Measurements from ENCODE around the gene KRTAP16-1. TPM values are rescaled to one million over a fixed set of nuclear protein-coding genes. Genes with fewer than 3 reads are reported as not detected.

Gene KRTAP16-1
- total and polyA plus RNA-seq, 2 of the 4 experiments (the other 2 are of a cell fraction): not detected

DNA sequence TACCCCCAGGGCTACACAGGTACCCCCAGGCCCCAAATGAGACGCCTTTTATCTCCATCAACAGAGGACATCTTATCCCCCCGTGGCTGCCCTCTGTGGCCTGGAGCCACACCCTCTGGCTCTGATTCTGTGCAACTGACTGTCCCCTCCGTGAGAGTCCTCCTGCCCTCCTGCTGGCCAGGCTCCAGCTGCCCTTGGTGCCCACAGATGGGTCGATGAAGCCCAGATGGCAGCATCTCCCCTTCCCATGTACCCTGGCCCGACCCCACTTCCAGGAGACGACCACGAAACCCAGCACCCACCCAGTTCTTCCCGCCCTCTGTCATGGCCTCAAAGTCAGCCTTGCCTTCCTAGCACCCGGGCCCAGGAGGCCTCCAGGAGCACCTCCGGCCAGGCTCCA lies 16.0 kb upstream of the KRTAP16-1 start:
- Histone ChIP-seq H2AK9ac (replicated peaks; ENCODE audit: low read depth, low read length, poor library complexity) (peak overlapping the region; percentile 55), H4K20me1 (ENCODE audit: insufficient read depth, low read length) (no peaks in the 10 kb centered on the region), H3K14ac (replicated peaks; ENCODE audit: low read depth, low read length) (no peak overlapping the region), H3K23ac (ENCODE audit: low read depth, low read length) (no peak overlapping the region), H4K91ac (ENCODE audit: insufficient read depth, low read depth, low read length) (peak overlapping the region; percentile 34; the same call in 1 of the 2 replicates), H3K56ac (ENCODE audit: extremely low read depth, insufficient read depth, low read length) (no peak overlapping the region), H2BK15ac (ENCODE audit: low read depth, low read length) (0 out of 3 replicates have a peak overlapping the region, but pooled peaks have one; percentile 44), H3K4me2 (ENCODE audit: low read depth, low read length) (no peak overlapping the region), H3K4me1 (ENCODE audit: control insufficient read depth, insufficient read depth, low read length) (peaks cover 2% of the 10 kb centered on the region), H3K27me3 (ENCODE audit: control insufficient read depth, insufficient read depth, low read length) (no peaks in the 10 kb centered on the region), H4K8ac (ENCODE audit: low read depth in 2 of 2, low read length in 2 of 2) (no peak overlapping the region), H2AK5ac (ENCODE audit: low read depth, low read length) (peak overlapping the region; percentile 31), H4K5ac (ENCODE audit: low read depth, low read length) (no peak overlapping the region), H3K4me3 (ENCODE audit: insufficient read depth, low read depth, low read length) (no peak overlapping the region), H3K9me1 (ENCODE audit: insufficient read depth, low read length) (peaks cover 3% of the 10 kb centered on the region; the same call in 1 of the 2 replicates), H3K18ac (ENCODE audit: low read depth, low read length) (no peak overlapping the region), H3K9ac (ENCODE audit: low read depth, low read length) (no peak overlapping the region), H2AFZ (replicated peaks; ENCODE audit: low read length, poor library complexity) (no peak overlapping the region), H3K36me3 (ENCODE audit: control insufficient read depth, insufficient read depth, low read length) (no peaks in the 10 kb centered on the region), H3K9me3 (ENCODE audit: control insufficient read depth, insufficient read depth, low read length) (peaks cover 4% of the 10 kb centered on the region; the same call in 1 of the 2 replicates), H3K79me1 (ENCODE audit: low read depth in 1 of 2, low read length in 2 of 2) (no peaks in the 10 kb centered on the region), H3K4ac (ENCODE audit: low read depth, low read length) (no peak overlapping the region; the same call in 1 of the 2 replicates), H3K27ac (ENCODE audit: insufficient read depth, low read length) (no peak overlapping the region), H2BK20ac (ENCODE audit: low read depth, low read length) (no peak overlapping the region), H2BK5ac (ENCODE audit: low read depth, low read length, poor library complexity, severe bottlenecking) (no peak overlapping the region), H2BK120ac (ENCODE audit: low read depth, low read length) (peak overlapping the region; percentile 11; the same call in 1 of the 2 replicates)
- in situ Hi-C loops (cut with MboI; ENCODE audit: low sequenced_read_pairs): no loop called here
- 70% methylated on average over 4 of the region's 10 CpGs; no CpG with 5 or more reads in 1 of the 2 experiments for WGBS, 2 experiments (ENCODE audit: extremely low coverage in 2 of 2, insufficient read length in 1 of 2)
- DNase-seq: no peak
- dilution Hi-C loops (cut with HindIII; ENCODE audit: low sequenced_read_pairs, unreplicated experiment): no loop called here
- POLR2A ChIA-PET (ENCODE audit: unreplicated experiment): no interaction called here
- no TSS peak for BruUV-seq (replicated peaks)
- ATAC-seq (ENCODE audit: low read depth): no peak
- CTCF ChIA-PET: no interaction called here
- TF ChIP-seq, protein P1, sequence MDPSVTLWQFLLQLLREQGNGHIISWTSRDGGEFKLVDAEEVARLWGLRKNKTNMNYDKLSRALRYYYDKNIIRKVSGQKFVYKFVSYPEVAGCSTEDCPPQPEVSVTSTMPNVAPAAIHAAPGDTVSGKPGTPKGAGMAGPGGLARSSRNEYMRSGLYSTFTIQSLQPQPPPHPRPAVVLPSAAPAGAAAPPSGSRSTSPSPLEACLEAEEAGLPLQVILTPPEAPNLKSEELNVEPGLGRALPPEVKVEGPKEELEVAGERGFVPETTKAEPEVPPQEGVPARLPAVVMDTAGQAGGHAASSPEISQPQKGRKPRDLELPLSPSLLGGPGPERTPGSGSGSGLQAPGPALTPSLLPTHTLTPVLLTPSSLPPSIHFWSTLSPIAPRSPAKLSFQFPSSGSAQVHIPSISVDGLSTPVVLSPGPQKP (IDR thresholded peaks at IDR 0.05; ENCODE audit: borderline replicate concordance, low read depth, low read length): no peak
- TF ChIP-seq NFE2L2 (IDR thresholded peaks at IDR 0.05; ENCODE audit: low read depth, low read length): no peak
- TF ChIP-seq BHLHE40 (IDR thresholded peaks at IDR 0.05; ENCODE audit: low read depth, low read length): no peak
- TF ChIP-seq FOS (IDR thresholded peaks at IDR 0.05; ENCODE audit: low read depth, low read length): no peak
- TF ChIP-seq, protein P2, sequence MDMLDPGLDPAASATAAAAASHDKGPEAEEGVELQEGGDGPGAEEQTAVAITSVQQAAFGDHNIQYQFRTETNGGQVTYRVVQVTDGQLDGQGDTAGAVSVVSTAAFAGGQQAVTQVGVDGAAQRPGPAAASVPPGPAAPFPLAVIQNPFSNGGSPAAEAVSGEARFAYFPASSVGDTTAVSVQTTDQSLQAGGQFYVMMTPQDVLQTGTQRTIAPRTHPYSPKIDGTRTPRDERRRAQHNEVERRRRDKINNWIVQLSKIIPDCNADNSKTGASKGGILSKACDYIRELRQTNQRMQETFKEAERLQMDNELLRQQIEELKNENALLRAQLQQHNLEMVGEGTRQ (IDR thresholded peaks at IDR 0.05; ENCODE audit: low read depth, low read length): no peak
- TF ChIP-seq MAZ (IDR thresholded peaks at IDR 0.05; ENCODE audit: borderline replicate concordance, low read depth, low read length): no peak
- no peak for TF ChIP-seq CEBPB (IDR thresholded peaks at IDR 0.05; ENCODE audit: low read depth, low read length)
- TF ChIP-seq RFX5 (IDR thresholded peaks at IDR 0.05; ENCODE audit: low read depth, low read length): no peak
- TF ChIP-seq, protein P3, sequence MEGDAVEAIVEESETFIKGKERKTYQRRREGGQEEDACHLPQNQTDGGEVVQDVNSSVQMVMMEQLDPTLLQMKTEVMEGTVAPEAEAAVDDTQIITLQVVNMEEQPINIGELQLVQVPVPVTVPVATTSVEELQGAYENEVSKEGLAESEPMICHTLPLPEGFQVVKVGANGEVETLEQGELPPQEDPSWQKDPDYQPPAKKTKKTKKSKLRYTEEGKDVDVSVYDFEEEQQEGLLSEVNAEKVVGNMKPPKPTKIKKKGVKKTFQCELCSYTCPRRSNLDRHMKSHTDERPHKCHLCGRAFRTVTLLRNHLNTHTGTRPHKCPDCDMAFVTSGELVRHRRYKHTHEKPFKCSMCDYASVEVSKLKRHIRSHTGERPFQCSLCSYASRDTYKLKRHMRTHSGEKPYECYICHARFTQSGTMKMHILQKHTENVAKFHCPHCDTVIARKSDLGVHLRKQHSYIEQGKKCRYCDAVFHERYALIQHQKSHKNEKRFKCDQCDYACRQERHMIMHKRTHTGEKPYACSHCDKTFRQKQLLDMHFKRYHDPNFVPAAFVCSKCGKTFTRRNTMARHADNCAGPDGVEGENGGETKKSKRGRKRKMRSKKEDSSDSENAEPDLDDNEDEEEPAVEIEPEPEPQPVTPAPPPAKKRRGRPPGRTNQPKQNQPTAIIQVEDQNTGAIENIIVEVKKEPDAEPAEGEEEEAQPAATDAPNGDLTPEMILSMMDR (conservative IDR thresholded peaks at IDR 0.05; ENCODE audit: low read depth, low read length): no peak
- no peak for TF ChIP-seq MAFK (IDR thresholded peaks at IDR 0.05; ENCODE audit: low read depth, low read length)
- TF ChIP-seq SMC3 (IDR thresholded peaks at IDR 0.05; ENCODE audit: low read depth, low read length): no peak
- no peak for TF ChIP-seq POLR2A (IDR thresholded peaks at IDR 0.05; ENCODE audit: low read depth, low read length)
- intact Hi-C loops (cut with micrococcal nuclease): no loop called here

Data from IMR-90 (cell line).